ENCODE measurements around the gene PPP1R2. TPM values are rescaled to one million over a fixed set of nuclear protein-coding genes. Genes with fewer than 3 reads are reported as not detected.
"Not testable (repeated sequence)": the region's sequence is repeated elsewhere in the genome, so short reads cannot be mapped to it uniquely, and the experiment has no call there.

Gene PPP1R2
- total RNA-seq, 2 donors from 2014 or later: 38.8 to 53.4 TPM

DNA sequence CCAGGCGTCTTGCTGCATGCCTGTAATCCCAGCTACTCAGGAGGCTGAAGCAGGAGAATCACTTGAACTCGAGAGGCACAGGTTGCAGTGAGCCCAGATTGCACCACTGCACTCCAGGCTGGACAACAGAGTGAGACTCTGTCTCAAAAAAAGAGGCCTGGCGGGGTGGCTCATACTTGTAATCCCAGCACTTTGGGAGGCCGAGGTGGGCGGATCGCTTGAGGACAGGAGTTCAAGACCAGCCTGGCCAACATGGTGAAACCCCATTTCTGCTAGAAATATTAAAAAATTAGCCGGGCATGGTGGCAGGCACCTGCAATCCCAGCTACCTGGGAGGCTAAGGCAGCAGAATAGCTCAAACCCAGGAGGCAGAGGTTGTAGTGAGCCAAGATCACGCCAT, 68.0 kb downstream of the PPP1R2 start:
- intact Hi-C loops (cut with DNase I); DNase-seq; ATAC-seq: not testable (repeated sequence)

DNA sequence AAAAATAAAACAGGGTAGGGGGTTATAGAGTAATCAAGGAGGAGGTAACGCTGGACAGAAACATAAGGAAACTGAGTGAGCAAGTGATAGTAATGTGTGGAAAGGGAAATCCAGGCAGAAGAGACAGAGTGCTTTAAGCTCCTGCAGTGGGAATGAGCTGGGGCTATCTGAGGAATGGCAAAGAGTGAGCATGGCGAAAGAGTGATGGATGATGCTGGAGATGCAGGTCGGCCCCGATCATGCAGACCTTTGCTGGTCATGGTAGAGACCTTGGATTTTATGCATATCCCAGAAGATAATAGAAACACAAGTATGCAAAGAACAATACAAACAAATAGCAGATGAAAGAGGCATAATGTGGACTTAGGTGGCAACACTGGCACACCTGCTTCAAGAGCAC, 74.3 kb downstream of the PPP1R2 start:
- intact Hi-C loops (cut with DNase I): no loop called here
- no peak for ATAC-seq
- no peak for DNase-seq

DNA sequence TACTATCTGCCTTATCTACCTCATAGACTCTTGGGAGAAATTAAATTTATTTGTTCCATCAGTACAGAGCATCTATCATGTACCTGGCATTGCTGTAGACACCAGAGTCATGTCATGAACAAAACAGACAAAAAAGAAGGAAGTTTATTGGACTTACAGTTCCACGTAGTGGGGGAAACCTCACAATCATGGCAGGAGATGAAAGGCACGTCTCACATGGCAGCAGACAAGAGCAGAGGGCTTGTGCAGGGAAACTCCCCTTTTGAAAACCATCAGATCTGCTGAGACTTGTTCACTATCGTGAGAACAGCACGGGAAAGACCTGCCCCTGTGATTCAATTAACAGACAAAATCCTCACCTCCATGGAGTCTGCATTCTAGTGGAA, 74.7 kb downstream of the PPP1R2 start:
- intact Hi-C loops (cut with DNase I): no loop called here

DNA sequence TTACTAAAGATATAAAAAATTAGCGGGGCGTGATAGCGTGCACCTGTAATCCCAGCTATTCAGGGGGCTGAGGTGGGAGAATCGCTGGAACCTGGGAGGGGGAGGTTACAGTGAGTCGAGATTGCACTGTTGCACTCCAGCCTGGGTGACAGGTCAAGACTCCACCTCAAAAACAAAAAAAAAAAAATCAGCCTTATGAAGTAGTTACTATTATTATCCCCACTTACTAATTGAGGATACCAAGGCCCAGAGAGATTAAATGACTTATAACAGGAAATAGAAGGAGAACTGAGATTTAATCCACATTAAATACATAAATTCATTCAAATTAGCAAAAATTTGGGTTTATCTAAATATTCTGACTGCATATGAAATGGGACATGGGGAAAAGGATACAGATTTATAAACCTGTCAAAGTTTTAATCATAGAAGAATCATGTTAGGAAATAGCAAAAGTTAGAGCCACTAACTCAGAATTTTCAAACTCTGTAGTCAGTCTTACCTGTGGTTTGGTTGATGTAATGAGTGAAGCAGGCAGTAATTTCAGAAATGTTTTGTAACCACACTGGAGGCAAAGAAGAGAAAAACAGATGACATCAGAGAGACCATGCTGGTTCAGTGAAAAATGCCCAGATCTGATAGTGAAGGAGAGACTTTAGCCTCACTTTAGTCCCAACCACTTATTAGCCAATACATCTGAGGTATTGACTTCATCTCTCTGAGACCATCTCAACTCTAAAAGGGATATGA, 75.3 kb downstream of the PPP1R2 start:
- DNase-seq: no peak
- ATAC-seq: no peak
- intact Hi-C loops (cut with DNase I): no loop called here

More for the DNA sequence above, 74.7 kb downstream of the PPP1R2 start:
- DNase-seq (no peak), ATAC-seq (no peak)

DNA sequence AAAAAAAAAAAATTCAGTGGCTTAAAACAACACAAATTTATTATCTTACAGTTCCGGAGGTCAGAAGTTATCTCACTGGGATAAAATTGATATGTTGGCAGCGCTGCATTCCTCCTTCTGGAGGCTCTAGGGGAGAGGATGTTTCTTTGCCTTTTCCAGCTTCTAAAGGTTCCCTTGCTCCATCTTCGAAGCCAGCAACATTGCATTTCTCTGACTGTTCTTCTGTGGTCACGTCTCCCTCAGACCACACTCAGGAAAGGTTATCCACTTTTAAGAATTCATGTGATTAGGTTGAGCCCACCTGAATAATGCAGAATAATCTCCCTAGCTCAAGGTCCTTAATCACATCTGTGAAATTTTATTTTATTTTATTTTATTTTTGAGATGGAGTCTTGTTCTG, 76.9 kb downstream of the PPP1R2 start:
- intact Hi-C loops (cut with DNase I): no loop called here
- DNase-seq (no peak), ATAC-seq (no peak)

Other genes starting within 250 kb of the PPP1R2 start
- 10 to 100 TPM; 24.3 to 25.3 TPM for gene ACAP2, start 100.3 kb downstream of the PPP1R2 start, total RNA-seq
- 100 to 1,000 TPM in 1 of 2 donors, 10 to 100 TPM in 1; 85.0 to 256 TPM for gene APOD, start 40.6 kb upstream of the PPP1R2 start, total RNA-seq
- gene MUC20, start 177.7 kb upstream of the PPP1R2 start, total RNA-seq: 1 to 10 TPM; 1.8 to 4.7 TPM

All from left cardiac atrium (tissue), 4 donors.